Osteoblast (primary cell): ENCODE results near the gene CMTM7. TPM values are rescaled to one million over a fixed set of nuclear protein-coding genes. Genes with fewer than 3 reads are reported as not detected.

ENCODE experiments used
- DNase-seq: peaks from one replicate; pipeline ENCODE4 v3.0.0; 2011; ENCODE audit warnings: low spot score, mixed read lengths; ENCODE audit not compliant: insufficient read length; ENCODE audit errors: missing footprints
- H2AFZ ChIP-seq: 2 replicates; pipeline ENCODE4 v1.6.0; 2011; ENCODE audit warnings: mild to moderate bottlenecking, low read length
- H3K27ac ChIP-seq: 2 replicates; pipeline ENCODE4 v1.5.1; 2011; ENCODE audit warnings: mild to moderate bottlenecking, low read depth, low read length, moderate library complexity
- H3K27me3 ChIP-seq: 2 replicates; pipeline ENCODE4 v1.6.0; 2012; ENCODE audit warnings: mild to moderate bottlenecking, control low read depth, inconsistent platforms, low read length, moderate library complexity; ENCODE audit not compliant: insufficient read depth
- H3K36me3 ChIP-seq: 2 replicates; pipeline ENCODE4 v1.5.1; 2011; ENCODE audit warnings: mild to moderate bottlenecking, low read length, control low read depth, moderate library complexity; ENCODE audit not compliant: insufficient read depth
- H3K4me1 ChIP-seq: 2 replicates; pipeline ENCODE4 v1.5.1; 2011; ENCODE audit warnings: mild to moderate bottlenecking, low read length, control low read depth, moderate library complexity; ENCODE audit not compliant: insufficient read depth
- H3K4me2 ChIP-seq: 2 replicates; pipeline ENCODE4 v1.6.0; 2011; ENCODE audit warnings: mild to moderate bottlenecking, low read length; ENCODE audit not compliant: insufficient read depth
- H3K4me3 ChIP-seq: fragments of 200-600 bp; sonication (generic); 3 replicates; pipeline ENCODE4 v1.5.1; 2012; ENCODE audit warnings: mild to moderate bottlenecking, low read length, inconsistent platforms; ENCODE audit not compliant: insufficient read depth
- H3K79me2 ChIP-seq: 2 replicates; pipeline ENCODE4 v1.6.0; 2012; ENCODE audit warnings: mild to moderate bottlenecking, low read length, control low read depth, inconsistent platforms; ENCODE audit not compliant: insufficient read depth
- H3K9me3 ChIP-seq: 2 replicates; pipeline ENCODE4 v1.5.1; 2011; ENCODE audit warnings: low read depth, low read length, control low read depth
- H4K20me1 ChIP-seq: 2 replicates; pipeline ENCODE4 v1.6.0; 2012; ENCODE audit warnings: mild to moderate bottlenecking, low read length, control low read depth; ENCODE audit not compliant: insufficient read depth
- total RNA-seq: library from RNA; depleted of rRNA; stranded (reverse); fragments of >200 nt; gene quantifications from 2 replicates; pipeline ENCODE4 v1.2.3, GENCODE V29; 2012
- TF ChIP-seq, protein P1 (sequence below): IDR thresholded peaks from 2 replicates; pipeline ENCODE4 v1.5.1; 2011; ENCODE audit warnings: mild to moderate bottlenecking, low read depth, low read length, moderate library complexity; ENCODE audit errors: extremely low read depth

CMTM7 gene
- total RNA-seq, 1 donor, result 7.2 TPM

DNA sequence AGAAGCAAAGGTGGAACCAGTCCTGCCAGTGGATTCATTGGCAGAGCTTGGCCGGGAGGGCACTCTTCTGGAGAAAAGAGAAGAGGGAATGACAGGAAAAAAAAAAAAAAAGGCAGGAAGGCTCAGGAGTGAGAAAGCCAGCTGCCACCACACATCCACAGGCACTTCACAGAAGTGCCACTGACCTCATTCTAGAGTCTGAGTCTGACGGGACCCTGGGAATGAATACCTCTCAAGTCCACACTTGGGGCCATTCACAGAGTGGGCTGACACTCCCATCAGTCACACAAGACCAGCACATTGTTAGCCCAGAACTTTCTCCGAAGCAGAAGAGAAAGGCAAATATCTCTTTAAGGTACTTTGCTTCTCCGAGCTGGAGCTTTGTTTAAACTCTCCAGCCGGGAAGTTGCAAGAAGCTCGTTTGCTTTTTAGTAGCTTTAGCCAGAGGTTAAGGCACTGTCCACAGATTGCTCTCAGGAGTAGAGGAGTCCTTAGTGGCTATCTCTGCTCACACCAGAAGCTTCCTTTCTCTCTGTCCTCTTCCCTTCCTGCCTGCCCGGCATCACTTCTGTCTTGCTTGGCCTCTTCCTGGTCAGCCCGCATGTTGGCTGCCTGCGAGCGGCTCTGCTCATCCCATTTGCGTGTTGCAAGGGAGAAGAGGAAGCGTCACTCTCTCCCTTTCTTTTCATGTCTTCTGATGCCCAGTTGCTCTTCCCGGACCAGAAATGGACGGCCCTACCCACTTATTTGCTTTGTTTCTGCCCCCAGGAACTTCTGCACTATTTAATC is 57.2 kb downstream of the CMTM7 start:
- Histone ChIP-seq H3K27ac (no peak overlapping the region), H3K4me3 (no peak overlapping the region), H3K9me3 (no peaks in the 10 kb centered on the region), H4K20me1 (no peaks in the 10 kb centered on the region), H3K4me1 (peaks cover 11% of the 10 kb centered on the region), H3K79me2 (no peaks in the 10 kb centered on the region), H2AFZ (no peak overlapping the region), H3K27me3 (no peaks in the 10 kb centered on the region), H3K36me3 (no peaks in the 10 kb centered on the region), H3K4me2 (no peak overlapping the region)
- DNase-seq, result no peak
- TF ChIP-seq, protein P1, sequence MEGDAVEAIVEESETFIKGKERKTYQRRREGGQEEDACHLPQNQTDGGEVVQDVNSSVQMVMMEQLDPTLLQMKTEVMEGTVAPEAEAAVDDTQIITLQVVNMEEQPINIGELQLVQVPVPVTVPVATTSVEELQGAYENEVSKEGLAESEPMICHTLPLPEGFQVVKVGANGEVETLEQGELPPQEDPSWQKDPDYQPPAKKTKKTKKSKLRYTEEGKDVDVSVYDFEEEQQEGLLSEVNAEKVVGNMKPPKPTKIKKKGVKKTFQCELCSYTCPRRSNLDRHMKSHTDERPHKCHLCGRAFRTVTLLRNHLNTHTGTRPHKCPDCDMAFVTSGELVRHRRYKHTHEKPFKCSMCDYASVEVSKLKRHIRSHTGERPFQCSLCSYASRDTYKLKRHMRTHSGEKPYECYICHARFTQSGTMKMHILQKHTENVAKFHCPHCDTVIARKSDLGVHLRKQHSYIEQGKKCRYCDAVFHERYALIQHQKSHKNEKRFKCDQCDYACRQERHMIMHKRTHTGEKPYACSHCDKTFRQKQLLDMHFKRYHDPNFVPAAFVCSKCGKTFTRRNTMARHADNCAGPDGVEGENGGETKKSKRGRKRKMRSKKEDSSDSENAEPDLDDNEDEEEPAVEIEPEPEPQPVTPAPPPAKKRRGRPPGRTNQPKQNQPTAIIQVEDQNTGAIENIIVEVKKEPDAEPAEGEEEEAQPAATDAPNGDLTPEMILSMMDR, result no peak

DNA sequence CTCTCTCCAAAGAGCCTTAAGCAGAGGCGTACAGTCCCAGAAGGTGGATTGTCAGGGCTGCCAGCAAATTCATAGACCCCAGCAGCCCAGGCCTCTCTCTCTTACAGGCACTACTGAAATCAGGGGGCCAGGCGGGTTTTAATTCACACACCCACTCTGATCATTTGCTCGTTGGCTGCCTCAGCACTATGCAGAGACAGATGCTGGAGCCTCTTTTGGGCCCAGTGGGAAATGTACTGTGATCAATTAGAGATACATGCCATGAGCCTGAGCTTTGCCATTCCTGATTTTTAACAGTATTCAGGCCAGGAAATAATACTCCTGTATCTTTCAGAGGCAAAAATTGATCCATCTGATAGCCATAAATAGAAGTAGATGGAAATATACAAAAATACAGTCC is 58.0 kb downstream of the CMTM7 start:
- H2AFZ ChIP-seq, result no peak overlapping the region
- no peaks in the 10 kb centered on the region for H3K79me2 ChIP-seq
- no peaks in the 10 kb centered on the region for H3K9me3 ChIP-seq
- H4K20me1 ChIP-seq, result no peaks in the 10 kb centered on the region
- H3K4me2 ChIP-seq, result no peak overlapping the region
- no peaks in the 10 kb centered on the region for H3K36me3 ChIP-seq
- no peaks in the 10 kb centered on the region for H3K27me3 ChIP-seq
- TF ChIP-seq, protein P1, result no peak
- no peak for DNase-seq
- no peak overlapping the region for H3K4me3 ChIP-seq
- H3K4me1 ChIP-seq, result peaks cover 11% of the 10 kb centered on the region
- H3K27ac ChIP-seq, result no peak overlapping the region

DNA sequence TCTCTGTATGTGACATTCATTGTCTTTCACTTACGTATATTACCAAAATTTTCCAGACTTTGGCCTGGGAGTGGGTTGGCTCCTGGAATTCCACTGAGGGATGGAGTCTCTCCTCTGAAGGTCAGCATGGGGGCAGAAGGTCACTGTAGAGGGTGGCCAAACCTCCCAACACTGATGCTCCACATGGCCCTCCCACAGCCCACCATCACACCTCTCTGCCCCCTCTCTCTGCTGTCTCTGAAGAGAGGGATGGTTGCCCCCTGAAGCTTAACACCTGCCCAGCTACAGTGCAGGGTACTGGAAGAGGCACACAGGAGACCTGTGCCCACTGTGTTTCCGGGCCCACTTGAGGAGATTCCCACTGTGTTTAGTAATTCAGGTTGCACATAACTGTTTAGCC is 58.8 kb downstream of the CMTM7 start:
- Histone ChIP-seq H3K36me3 (no peaks in the 10 kb centered on the region), H4K20me1 (no peaks in the 10 kb centered on the region), H3K79me2 (no peaks in the 10 kb centered on the region), H3K9me3 (no peaks in the 10 kb centered on the region), H3K27ac (no peak overlapping the region), H3K27me3 (no peaks in the 10 kb centered on the region), H3K4me2 (no peak overlapping the region), H3K4me3 (no peak overlapping the region), H3K4me1 (peaks cover 14% of the 10 kb centered on the region), H2AFZ (no peak overlapping the region)
- TF ChIP-seq, protein P1, result no peak
- DNase-seq, result no peak

DNA sequence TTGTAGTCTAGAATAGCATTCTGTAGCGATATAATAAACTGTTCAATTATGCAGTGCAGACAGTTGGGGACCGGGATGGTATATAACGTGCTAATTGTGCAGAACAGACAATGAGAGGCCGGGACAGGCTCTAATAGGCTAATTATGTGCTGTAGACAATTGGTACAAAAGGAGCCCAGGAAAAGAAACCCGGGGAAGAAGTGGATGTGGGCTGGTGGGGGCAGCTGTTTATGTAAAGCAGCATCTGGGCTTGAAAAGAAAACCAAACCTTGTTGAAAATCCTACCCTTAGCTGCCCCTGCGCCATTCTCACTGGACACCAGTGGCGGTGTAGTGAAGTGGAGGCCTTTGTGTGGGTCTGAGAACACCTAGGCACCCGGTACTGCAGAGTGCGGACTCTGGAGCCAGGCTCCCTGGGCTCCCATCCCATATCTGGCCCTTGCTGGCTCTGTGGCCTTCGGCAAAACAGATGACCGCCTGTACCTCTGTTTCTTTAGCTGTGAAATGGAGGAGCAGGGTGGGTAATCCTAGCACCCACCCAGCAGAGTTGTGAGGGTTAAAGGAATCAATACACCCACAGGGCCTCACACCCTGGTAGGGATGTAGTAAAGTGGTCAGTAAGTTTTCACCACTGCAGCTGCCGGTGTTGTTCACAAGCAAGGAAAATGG is 59.5 kb downstream of the CMTM7 start:
- H3K4me1 ChIP-seq, result peaks cover 14% of the 10 kb centered on the region
- H2AFZ ChIP-seq, result no peak overlapping the region
- H3K27me3 ChIP-seq, result no peaks in the 10 kb centered on the region
- no peaks in the 10 kb centered on the region for H3K79me2 ChIP-seq
- no peak overlapping the region for H3K27ac ChIP-seq
- TF ChIP-seq, protein P1, result no peak
- no peak overlapping the region for H3K4me3 ChIP-seq
- no peaks in the 10 kb centered on the region for H3K9me3 ChIP-seq
- H3K4me2 ChIP-seq, result no peak overlapping the region
- H3K36me3 ChIP-seq, result no peaks in the 10 kb centered on the region
- no peak for DNase-seq
- no peaks in the 10 kb centered on the region for H4K20me1 ChIP-seq
